Transverse colon (tissue), 3 donors: Measurements from ENCODE around the gene CDH15.

Experiments
- CTCF ChIP-seq, 5 experiments: fragments of 200-600 bp in 3 of 5; fragments of 450-650 bp in 2 of 5; sonication (generic) in 3 of 5; IDR thresholded peaks; 1 replicate in 2 of 5; 2 replicates in 3 of 5; pipeline ENCODE4 v1.5.1; 2016 to 2017; ENCODE audit warnings: antibody characterized with exemption in 5 of 5, inconsistent platforms in 3 of 5, mild to moderate bottlenecking in 2 of 5, moderate library complexity in 1 of 5
- POLR2A ChIP-seq: fragments of 450-650 bp; IDR thresholded peaks from one replicate; pipeline ENCODE4 v1.6.1; 2016; ENCODE audit warnings: antibody characterized with exemption, mild to moderate bottlenecking, moderate library complexity

GRCh38 chr16:89197633-89198416 lies 26.3 kb downstream of the CDH15 start:
- TF ChIP-seq CTCF (IDR thresholded peaks at IDR 0.05) (no peak), POLR2A (no peak)
